ENCODE data around the gene MATK. TPM values are rescaled to one million over a fixed set of nuclear protein-coding genes. Genes with fewer than 3 reads are reported as not detected.
"Not testable (repeated sequence)": the region's sequence is repeated elsewhere in the genome, so short reads cannot be mapped to it uniquely, and the experiment has no call there.

The MATK gene
- total RNA-seq, 1 donor from 2014 or later = 22.9 TPM

DNA sequence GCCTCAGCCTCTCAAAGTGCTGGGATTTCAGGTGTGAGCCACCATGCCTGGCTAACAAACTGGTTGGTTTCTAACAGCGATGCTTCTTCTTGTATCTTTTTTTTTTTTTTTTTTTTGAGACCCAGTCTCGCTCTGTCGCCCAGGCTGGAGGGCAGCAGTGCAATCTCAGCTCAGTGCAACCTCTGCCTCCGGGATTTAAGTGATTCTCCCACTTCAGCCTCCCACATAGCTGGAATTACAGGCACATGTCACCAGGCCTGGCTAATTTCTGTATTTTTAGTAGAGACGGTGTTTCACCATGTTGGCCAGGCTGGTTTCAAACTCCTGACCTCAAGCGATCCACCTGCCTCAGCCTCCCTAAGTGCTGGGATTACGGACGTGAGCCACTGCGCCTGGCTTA lies 30.0 kb upstream of the MATK start:
- DNase-seq = not testable (repeated sequence)

DNA sequence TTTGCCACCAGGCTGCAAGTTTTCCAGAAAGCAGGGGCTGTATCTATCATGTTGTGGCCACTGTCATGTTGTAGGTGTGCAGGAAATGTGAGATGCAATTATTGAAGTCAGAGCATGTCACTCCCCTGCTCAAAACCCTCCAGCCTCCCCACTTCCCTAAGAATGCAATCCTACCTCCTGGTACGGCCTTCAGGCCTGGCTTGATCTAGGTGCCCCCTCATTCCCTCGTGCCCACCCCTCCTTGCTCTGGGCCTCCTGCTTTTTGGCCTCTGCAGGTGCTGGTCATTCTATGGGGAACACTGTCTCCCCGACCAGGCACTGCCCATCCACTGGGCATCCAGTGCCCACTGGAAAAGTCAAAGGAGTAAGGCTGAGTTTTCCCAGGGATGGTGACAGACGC lies 28.5 kb upstream of the MATK start:
- no peak for DNase-seq

GRCh38 chr19:3813473-3814392 lies 27.6 kb upstream of the MATK start:
- no peak for DNase-seq

DNA sequence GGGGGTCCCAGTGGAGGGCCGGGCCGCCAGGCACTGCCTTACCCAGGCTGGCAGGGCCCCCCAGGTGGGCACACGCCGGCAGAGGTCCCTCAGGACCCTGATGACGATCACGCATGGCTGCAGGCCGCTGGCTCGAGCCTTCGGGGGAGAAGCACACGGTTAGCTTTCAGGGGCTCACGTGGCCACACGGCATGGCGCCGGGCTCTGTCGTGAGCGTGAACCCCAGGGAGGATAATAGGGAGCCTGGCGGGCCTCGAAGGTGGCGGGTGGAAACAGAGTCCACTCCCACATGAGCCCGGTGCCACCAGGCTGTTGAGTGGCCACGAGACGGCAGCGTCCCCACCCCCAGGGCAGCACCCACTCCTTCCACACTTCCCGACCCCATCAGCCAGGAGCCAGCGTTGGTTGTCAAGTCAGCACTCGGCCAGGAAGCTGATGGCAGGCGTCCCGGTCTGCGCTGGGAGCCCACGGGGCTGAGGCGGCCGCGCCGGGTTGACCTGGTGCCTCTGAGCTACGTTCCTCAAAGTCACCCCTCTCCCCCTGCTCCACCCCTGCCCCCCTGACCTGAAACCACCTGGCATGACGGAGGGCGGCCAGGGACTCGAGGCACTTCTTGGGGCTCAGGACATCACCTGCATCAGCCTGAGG lies 24.7 kb upstream of the MATK start:
- no peak for DNase-seq

DNA sequence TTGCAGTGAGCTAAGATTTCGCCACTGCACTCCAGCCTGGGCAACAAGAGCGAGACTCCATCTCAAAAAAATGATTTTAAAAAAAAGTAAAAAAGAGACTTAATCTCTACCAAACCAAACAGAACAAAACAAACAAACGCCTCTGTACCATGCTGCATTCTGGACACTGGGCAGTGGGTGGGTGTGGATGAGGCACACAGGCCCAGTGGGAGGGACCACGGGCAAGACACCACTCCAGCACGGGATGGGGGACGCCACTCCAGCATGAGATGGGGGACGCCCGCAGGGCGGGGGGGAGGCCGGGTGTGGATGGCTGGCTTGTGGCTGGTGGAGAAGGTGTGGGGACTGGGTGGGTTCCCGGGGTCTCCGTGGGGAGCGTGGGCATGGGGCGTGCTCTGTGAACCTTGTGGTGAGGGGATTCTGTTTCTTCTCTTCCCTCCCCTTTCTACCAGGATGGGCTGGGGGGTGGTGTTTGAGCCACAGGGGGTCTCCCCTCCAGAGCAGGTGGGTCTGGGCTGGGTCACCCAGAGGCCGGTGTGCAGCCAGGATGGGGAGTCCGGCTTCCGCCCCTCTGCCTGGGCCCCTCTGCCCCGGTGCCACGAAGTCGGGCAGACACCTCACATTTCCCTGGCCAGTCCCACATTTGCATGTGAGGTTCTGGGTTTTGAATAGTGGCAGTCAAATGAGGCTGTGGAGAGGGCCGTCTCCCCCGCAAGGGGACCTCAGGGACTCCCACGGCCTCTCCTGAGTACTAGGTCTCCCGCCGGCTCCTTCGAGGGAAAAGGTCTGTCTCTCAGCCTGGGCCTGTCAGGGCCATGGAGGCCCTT lies 23.9 kb upstream of the MATK start:
- DNase-seq = no peak

DNA sequence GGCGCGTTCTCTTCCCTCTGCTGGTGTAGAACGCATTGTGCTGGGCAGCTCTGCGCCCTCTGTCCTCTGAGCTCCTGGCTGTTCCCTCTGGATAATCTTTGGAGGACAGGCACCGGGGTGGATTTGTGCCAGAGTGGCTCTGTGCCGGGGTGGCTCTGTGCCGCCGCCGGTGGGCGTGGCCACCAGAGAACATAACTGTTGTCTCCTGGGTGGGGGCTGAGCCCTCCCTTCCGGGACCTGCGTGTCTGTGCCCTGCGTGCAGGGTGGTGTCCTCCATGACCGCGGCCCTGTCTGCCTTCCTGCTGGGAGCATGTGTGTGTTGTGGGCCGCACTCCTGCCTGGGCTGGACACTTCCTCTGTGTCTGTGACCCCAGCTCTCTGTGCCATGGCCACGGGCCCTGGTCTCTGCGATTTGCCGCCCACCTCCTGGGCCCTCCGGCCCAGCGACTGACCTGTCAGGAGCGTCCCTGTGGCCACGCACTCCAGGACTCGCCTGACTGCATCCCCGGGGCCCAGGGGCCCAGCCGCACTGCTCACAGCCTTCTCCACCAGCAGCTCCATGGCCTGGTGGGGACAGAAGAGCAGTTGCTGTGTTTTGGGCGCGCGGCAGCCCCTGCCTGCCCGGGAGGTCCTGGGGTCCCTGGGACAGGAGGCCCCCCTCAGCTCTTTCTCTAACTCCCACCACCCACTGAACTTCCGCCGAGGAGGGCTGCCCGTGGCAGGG lies 22.4 kb upstream of the MATK start:
- no peak for DNase-seq

- DNase-seq = no peak
Observed at GRCh38 chr19:3807574-3808354, 21.6 kb upstream of the MATK start.

- DNase-seq = no peak
Observed at GRCh38 chr19:3807131-3807480, 20.9 kb upstream of the MATK start.

DNA sequence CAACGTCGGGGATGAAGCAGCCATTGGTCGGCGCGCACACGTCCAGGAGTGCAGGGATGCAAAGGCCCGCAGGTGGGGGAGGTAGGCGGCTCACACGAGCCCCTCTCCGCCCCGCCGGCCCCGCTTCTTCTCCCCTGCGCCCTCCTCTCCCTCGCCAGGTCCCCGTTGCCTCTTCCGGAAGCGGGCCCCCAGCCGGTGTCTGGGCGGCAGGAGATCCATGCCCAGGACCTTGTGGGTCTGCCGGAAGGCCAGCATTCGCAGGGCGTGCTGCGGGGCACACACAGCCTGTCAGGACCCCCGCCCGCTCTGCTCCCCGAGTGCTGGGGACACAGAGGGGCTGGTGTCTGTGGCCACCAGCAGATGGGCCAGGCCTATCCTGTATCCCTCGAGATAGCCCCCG lies 19.7 kb upstream of the MATK start:
- no peak for DNase-seq

DNA sequence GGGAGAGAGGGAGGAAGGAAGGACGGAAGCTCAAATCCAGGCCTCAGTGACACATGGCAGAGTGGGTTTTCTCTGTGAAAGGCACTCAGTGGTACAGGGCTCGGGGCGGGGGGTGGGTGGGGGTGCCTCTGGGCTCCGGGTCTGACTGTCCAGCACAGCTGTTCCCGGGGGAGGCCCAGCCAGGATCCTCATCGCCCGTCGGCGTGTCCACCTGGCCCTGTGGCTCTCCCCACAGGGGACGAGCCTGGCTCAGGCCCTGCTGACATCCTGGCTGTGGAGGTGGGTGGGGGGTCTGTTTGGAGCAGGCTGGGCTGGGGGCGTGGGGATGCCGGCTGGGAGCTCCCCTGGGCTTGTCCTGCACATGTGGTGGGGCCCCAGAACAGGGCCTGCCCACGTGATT lies 18.2 kb upstream of the MATK start:
- DNase-seq = no peak

DNA sequence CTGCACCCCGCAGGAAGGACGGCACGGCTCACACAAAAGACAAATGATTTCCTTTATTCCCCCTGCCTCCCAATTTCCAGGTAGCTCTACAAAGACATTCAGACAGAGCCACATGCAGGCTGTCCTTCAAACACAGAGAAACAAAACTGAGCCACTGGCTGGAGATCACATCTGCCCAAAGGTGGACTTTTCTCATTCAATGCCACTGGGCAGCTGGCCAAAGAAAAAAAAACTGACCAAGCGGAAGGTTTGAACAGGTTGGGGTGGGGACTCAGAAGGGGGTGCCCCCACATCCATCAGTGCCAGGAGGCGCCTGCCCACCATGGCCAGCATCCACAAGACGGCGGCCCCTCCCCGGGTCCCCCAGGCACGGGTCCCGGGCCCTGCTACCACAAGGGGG lies 17.8 kb upstream of the MATK start:
- no peak for DNase-seq

DNA sequence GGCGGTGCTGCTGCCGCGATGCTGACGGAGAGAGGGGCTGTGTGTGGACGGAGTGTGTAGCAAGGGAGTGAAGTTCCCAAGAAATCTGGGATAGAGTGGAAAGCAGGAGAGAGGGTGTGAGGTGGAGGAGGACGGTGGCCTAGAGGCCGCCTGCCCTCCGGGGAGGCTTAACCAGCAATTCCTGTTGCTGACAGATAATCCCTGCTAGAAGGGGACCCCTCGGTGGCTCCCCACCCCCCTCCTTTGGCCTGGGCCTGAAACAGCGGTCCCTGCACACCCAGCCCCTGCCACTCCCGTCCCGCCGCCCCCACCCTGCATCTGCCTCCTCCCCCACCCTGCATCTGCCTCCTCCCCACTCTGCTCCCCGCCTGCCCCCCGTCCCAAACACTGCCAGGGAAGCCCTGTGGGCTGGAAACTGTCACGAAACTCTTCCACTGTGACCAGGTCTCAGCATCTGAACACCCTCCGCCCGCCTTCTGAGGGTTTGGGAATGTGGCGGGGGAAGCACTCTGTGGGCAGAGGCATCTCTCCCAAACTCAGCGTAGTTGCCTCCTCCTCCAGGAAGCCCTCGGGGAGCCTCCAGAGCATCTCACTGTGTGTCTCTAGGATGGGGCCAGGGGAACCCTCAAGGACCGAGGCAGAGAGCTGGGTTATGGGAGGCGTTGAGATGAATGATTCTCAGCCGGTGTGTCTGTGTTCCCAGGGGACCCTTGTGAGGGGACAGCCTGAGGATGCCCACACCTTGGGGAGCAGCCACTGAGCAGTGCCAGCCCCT lies 17.1 kb upstream of the MATK start:
- no peak for DNase-seq

GRCh38 chr19:3801412-3802096 lies 15.4 kb upstream of the MATK start:
- peak; percentile 74 for DNase-seq

DNA sequence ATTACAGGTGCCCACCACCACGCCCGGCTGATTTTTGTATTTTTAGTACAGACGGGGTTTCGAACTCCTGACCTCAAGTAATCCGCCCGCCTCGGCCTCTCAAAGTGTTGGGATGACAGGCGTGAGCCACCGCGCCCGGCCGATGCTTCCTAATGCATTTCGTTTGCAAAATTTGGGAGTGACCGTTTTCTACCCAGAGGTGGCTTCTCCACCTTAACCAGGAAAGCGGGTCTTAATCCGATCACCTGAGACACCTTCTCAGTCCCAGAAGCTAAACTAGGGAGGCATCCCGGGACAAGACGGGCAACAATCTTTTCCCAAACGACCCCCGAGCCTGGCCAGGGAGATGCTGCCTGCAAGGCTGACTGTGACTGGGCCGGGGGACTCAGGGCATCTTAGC lies 14.8 kb upstream of the MATK start:
- no peak for DNase-seq

GRCh38 chr19:3798137-3798536 lies 12.0 kb upstream of the MATK start:
- no peak for DNase-seq

- DNase-seq = no peak
Observed at GRCh38 chr19:3796358-3796757, 10.2 kb upstream of the MATK start.

- no peak for DNase-seq
Observed at GRCh38 chr19:3793799-3794198, 7.6 kb upstream of the MATK start.

- DNase-seq = no peak
Observed at GRCh38 chr19:3792114-3792513, 5.9 kb upstream of the MATK start.

- no peak for DNase-seq
Observed at GRCh38 chr19:3790941-3791340, 4.8 kb upstream of the MATK start.

- DNase-seq = no peak
Observed at GRCh38 chr19:3790209-3790734, 4.1 kb upstream of the MATK start.

Measured in occipital lobe (tissue), 2 donors.